Mucosa of rectum (tissue), 2 donors: ENCODE data around the gene RASAL2.

Experiments
- H3K27ac ChIP-seq, 2 donors: one replicate each; pipeline ENCODE4 v1.7.0; 2013; ENCODE audit warnings: inconsistent platforms in 2 of 2, low read depth in 2 of 2, low read length in 2 of 2
- H3K27me3 ChIP-seq, 2 donors: one replicate each; pipeline ENCODE4 v1.7.0; 2013; ENCODE audit warnings: low read length in 2 of 2; ENCODE audit not compliant: control insufficient read depth in 2 of 2, insufficient read depth in 2 of 2
- H3K36me3 ChIP-seq, 2 donors: one replicate each; pipeline ENCODE4 v1.7.0; 2013; ENCODE audit warnings: low read length in 2 of 2; ENCODE audit not compliant: control insufficient read depth in 2 of 2, insufficient read depth in 2 of 2
- H3K4me1 ChIP-seq, 2 donors: one replicate each; pipeline ENCODE4 v1.7.0; 2013; ENCODE audit warnings: low read length in 2 of 2, mild to moderate bottlenecking in 1 of 2; ENCODE audit not compliant: control insufficient read depth in 2 of 2, insufficient read depth in 2 of 2
- H3K4me3 ChIP-seq, 2 donors: one replicate each; pipeline ENCODE4 v1.7.0; 2013; ENCODE audit warnings: low read length in 2 of 2
- H3K9ac ChIP-seq, 2 donors: one replicate each; pipeline ENCODE4 v1.7.0; 2013; ENCODE audit warnings: low read length in 2 of 2, low read depth in 1 of 2, mild to moderate bottlenecking in 1 of 2
- H3K9me3 ChIP-seq, 2 donors: one replicate each; pipeline ENCODE4 v1.7.0; 2013; ENCODE audit warnings: low read length in 2 of 2; ENCODE audit not compliant: control insufficient read depth in 2 of 2
- donor health status: healthy.
- donor health status: Normal muscosa, but diverticular disease.

Gene RASAL2

GRCh38 chr1:178487070-178487615, 393.2 kb downstream of the RASAL2 start:
- H3K9me3 ChIP-seq = no peaks in the 10 kb centered on the region
- H3K27ac ChIP-seq = no peak overlapping the region
- H3K4me1 ChIP-seq = no peaks in the 10 kb centered on the region
- H3K27me3 ChIP-seq = no peaks in the 10 kb centered on the region
- H3K9ac ChIP-seq = no peak overlapping the region
- no peaks in the 10 kb centered on the region for H3K36me3 ChIP-seq
- H3K4me3 ChIP-seq = peak overlapping the region in 1 of 2 donors; percentile 6

- no peak overlapping the region for H3K27ac ChIP-seq
- H3K27me3 ChIP-seq = no peaks in the 10 kb centered on the region
- H3K36me3 ChIP-seq = no peaks in the 10 kb centered on the region
- no peak overlapping the region for H3K9ac ChIP-seq
- no peak overlapping the region for H3K4me3 ChIP-seq
- H3K9me3 ChIP-seq = no peaks in the 10 kb centered on the region
- H3K4me1 ChIP-seq = no peaks in the 10 kb centered on the region
Measured at GRCh38 chr1:178488393-178488792, 394.5 kb downstream of the RASAL2 start.

DNA sequence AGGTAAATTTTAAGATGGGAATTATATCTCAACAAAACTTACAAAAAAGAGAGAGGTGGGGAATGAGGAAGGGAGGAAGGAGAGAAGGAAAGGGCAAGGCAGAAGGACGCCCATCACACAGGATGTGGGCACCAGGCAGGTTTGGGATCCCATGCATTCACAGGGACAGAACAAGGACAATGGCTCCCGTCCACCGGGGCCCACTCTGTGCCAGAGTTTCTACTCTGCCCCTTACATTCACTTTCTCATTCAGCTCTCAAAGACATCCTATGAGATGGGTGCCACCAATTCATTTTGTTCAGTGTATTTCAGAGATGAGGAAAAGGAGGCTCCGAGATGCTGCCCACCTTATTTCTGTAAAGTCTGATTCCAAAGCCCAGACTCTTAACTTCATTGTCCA, 395.5 kb downstream of the RASAL2 start:
- no peaks in the 10 kb centered on the region for H3K4me1 ChIP-seq
- no peak overlapping the region for H3K27ac ChIP-seq
- no peaks in the 10 kb centered on the region for H3K9me3 ChIP-seq
- no peak overlapping the region for H3K9ac ChIP-seq
- H3K4me3 ChIP-seq = no peak overlapping the region
- H3K36me3 ChIP-seq = no peaks in the 10 kb centered on the region
- H3K27me3 ChIP-seq = no peaks in the 10 kb centered on the region

DNA sequence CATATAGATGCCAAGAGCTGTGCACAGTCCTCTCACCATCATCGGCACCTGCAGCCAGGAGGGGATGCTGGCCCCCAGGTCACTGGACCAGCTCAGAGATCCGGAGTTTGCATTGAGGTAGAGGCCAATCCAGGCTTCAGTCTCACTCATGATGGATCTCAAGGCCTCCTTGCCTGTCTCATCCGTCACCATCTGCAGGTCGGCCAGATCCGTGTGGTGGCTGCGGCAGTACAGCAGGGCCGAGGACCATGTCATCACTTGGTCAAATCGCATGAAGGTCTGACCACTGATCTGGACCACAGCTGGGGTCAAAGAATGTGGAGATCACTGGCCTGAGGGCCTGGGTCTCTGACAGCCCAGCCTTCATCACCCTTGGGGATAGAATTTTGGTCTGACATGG, 396.2 kb downstream of the RASAL2 start:
- Histone ChIP-seq H3K36me3 (no peaks in the 10 kb centered on the region), H3K27ac (no peak overlapping the region), H3K4me3 (no peak overlapping the region), H3K9ac (no peak overlapping the region), H3K9me3 (no peaks in the 10 kb centered on the region), H3K27me3 (no peaks in the 10 kb centered on the region), H3K4me1 (no peaks in the 10 kb centered on the region)

DNA sequence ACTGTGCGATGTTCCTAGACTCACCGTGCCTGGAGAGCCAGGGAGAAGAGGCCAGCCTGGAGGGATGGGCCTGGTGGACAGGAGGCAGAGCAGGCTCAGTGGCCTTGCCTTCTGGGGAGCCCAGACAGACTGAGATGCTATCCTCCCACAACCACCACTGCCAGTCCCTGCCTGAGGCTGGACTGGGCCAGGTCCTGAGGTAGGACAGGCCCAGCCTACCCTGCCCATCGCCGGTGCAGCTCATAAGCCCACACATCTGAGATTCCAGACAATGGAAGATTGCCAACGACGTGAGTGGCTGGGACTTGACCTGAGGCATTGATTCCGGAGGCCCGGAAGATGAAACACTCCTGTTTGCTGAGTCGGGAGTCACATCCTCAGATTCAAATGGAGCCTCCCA, 397.1 kb downstream of the RASAL2 start:
- Histone ChIP-seq H3K4me3 (no peak overlapping the region), H3K27me3 (no peaks in the 10 kb centered on the region), H3K36me3 (no peaks in the 10 kb centered on the region), H3K4me1 (no peaks in the 10 kb centered on the region), H3K9ac (no peak overlapping the region), H3K27ac (no peak overlapping the region), H3K9me3 (no peaks in the 10 kb centered on the region)

DNA sequence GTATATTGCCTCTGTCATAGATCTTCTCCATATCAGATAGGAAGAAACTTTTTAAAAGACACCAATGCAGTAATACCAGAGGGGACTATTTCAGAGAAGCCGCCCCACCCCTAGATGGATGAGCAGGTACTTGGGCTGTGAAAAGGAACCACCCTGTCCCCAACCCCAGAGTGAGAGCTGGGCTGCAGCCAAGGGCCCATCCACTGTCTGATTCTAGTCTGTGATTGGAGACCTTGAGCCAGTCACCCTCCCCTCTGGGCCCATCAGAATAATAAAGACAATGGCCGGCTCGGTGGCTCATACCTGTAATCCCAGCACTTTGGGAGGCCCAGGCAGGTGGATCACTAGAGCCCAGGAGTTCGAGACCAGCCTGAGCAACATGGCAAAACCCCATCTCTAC, 397.8 kb downstream of the RASAL2 start:
- Histone ChIP-seq H3K4me1 (no peaks in the 10 kb centered on the region), H3K27ac (no peak overlapping the region), H3K9ac (no peak overlapping the region), H3K4me3 (no peak overlapping the region), H3K9me3 (no peaks in the 10 kb centered on the region), H3K36me3 (no peaks in the 10 kb centered on the region), H3K27me3 (no peaks in the 10 kb centered on the region)

DNA sequence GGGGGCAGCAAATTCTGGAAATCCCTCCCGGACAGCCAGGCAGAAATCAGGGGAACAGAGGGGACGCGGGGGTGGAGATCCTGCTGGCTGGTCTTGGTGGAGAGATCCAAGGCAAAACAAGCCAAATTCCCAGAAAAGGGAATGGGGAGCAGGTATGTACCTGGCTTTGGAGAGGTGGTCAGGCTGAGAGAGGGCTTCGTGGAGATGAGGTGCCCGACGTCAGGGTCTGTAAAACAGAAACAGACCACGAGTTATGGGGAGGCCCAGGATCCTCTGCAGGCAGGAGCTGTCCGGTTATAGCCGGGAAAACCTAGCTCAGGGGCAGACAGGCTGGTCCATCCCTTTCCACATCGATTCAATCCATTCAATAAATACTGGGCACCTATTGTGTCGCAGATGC, 398.4 kb downstream of the RASAL2 start:
- H3K36me3 ChIP-seq = no peaks in the 10 kb centered on the region
- H3K9ac ChIP-seq = no peak overlapping the region
- H3K27ac ChIP-seq = no peak overlapping the region
- no peaks in the 10 kb centered on the region for H3K9me3 ChIP-seq
- H3K27me3 ChIP-seq = no peaks in the 10 kb centered on the region
- no peak overlapping the region for H3K4me3 ChIP-seq
- H3K4me1 ChIP-seq = no peaks in the 10 kb centered on the region

DNA sequence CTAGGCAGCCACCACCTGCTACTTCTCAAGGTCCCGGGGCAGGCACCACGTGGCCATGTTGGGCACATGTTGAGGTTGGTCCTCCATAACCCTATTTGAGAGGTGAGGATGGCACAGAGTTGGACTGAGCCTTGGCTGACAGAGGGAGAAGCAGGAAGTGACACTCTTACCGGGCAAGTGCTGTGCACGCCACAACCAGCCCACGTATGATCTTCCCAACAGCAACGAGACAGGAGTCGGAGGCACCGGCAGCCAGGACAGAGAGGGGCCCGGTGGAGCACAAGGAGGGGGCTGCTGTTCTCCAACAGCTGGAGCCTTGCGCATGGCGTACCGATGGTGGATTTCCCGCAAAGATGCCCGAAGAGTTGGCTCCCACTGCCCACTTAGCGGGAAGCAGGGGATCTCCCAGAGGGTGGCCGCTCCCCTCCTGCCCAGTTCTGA, 399.4 kb downstream of the RASAL2 start:
- H3K27ac ChIP-seq = no peak overlapping the region
- H3K9me3 ChIP-seq = no peaks in the 10 kb centered on the region
- no peaks in the 10 kb centered on the region for H3K27me3 ChIP-seq
- H3K9ac ChIP-seq = no peak overlapping the region
- no peak overlapping the region for H3K4me3 ChIP-seq
- no peaks in the 10 kb centered on the region for H3K36me3 ChIP-seq
- no peaks in the 10 kb centered on the region for H3K4me1 ChIP-seq

- H3K9ac ChIP-seq = no peak overlapping the region
- H3K27ac ChIP-seq = no peak overlapping the region
- no peaks in the 10 kb centered on the region for H3K9me3 ChIP-seq
- H3K36me3 ChIP-seq = no peaks in the 10 kb centered on the region
- H3K27me3 ChIP-seq = no peaks in the 10 kb centered on the region
- H3K4me3 ChIP-seq = no peak overlapping the region
- no peaks in the 10 kb centered on the region for H3K4me1 ChIP-seq
Measured at GRCh38 chr1:178494569-178494971, 400.7 kb downstream of the RASAL2 start.

DNA sequence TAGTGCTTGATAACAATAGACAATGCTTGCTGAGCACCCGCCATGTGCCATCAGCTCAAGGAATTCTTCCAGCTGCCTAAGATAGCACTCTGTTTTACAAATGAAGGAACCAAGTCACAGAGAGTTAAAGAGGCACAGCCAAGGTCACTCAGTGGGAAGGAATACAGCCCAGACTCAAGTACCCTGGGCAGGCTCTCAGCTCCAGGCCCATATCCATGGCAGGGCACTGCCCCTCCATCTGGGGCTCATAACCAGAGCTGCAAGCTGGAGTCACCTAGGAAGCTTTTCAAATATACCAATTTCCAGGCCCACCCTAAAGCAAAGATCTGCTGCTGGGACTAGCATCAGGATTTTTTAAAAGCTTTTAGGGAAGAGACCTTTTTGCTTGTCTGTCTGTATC, 401.3 kb downstream of the RASAL2 start:
- H3K27ac ChIP-seq = no peak overlapping the region
- H3K4me3 ChIP-seq = no peak overlapping the region
- no peak overlapping the region for H3K9ac ChIP-seq
- H3K9me3 ChIP-seq = no peaks in the 10 kb centered on the region
- H3K4me1 ChIP-seq = no peaks in the 10 kb centered on the region
- no peaks in the 10 kb centered on the region for H3K27me3 ChIP-seq
- no peaks in the 10 kb centered on the region for H3K36me3 ChIP-seq
